ENCODE measurements around the gene TMEM164.

The TMEM164 gene

GRCh38 chrX:110173192-110174175 lies 170.6 kb downstream of the TMEM164 start:
- no peak for DNase-seq

- no peak for DNase-seq
Observed at GRCh38 chrX:110175146-110175545, 172.2 kb downstream of the TMEM164 start.

- DNase-seq, result no peak
Observed at GRCh38 chrX:110175696-110176095, 172.8 kb downstream of the TMEM164 start.

- DNase-seq, result peak; percentile 92
Observed at GRCh38 chrX:110178179-110178865, 175.4 kb downstream of the TMEM164 start.

- DNase-seq, result no peak
Observed at GRCh38 chrX:110180176-110180927, 177.4 kb downstream of the TMEM164 start.

- DNase-seq, result no peak
Observed at GRCh38 chrX:110180928-110181310, 178.0 kb downstream of the TMEM164 start.

- DNase-seq, result no peak
Observed at GRCh38 chrX:110181459-110182137, 178.7 kb downstream of the TMEM164 start.

- no peak for DNase-seq
Observed at GRCh38 chrX:110182362-110182761, 179.4 kb downstream of the TMEM164 start.

GRCh38 chrX:110182865-110183264 lies 180.0 kb downstream of the TMEM164 start:
- no peak for DNase-seq

GRCh38 chrX:110183314-110183713 lies 180.4 kb downstream of the TMEM164 start:
- DNase-seq, result no peak

- peak; percentile 32 for DNase-seq
Observed at GRCh38 chrX:110188701-110189558, 186.0 kb downstream of the TMEM164 start.

- peak; percentile 51 for DNase-seq
Observed at GRCh38 chrX:110192516-110192915, 189.6 kb downstream of the TMEM164 start.

GRCh38 chrX:110194977-110195376 lies 192.1 kb downstream of the TMEM164 start:
- DNase-seq, result no peak

- DNase-seq, result no peak
Observed at GRCh38 chrX:110201799-110202198, 198.9 kb downstream of the TMEM164 start.

GRCh38 chrX:110204986-110205385 lies 202.1 kb downstream of the TMEM164 start:
- no peak for DNase-seq

GRCh38 chrX:110208092-110208491 lies 205.2 kb downstream of the TMEM164 start:
- no peak for DNase-seq

- no peak for DNase-seq
Observed at GRCh38 chrX:110210417-110211139, 207.7 kb downstream of the TMEM164 start.

- no peak for DNase-seq
Observed at GRCh38 chrX:110211340-110211739, 208.4 kb downstream of the TMEM164 start.

GRCh38 chrX:110212299-110212698 lies 209.4 kb downstream of the TMEM164 start:
- DNase-seq, result no peak

GRCh38 chrX:110213183-110213582 lies 210.3 kb downstream of the TMEM164 start:
- no peak for DNase-seq

- no peak for DNase-seq
Observed at GRCh38 chrX:110214684-110215083, 211.8 kb downstream of the TMEM164 start.

Data from hematopoietic multipotent progenitor cell treated with erythropoietin and hydrocortisone succinate and interleukin-3 and kit ligand, for 4 days (in vitro differentiated cells).